H1 (cell line): ENCODE measurements around the gene TMEM225B. TPM values are rescaled to one million over a fixed set of nuclear protein-coding genes. Genes with fewer than 3 reads are reported as not detected.

Experiments used
- CEBPB ChIP-seq: IDR thresholded peaks from 2 replicates; pipeline ENCODE4 v1.6.1; 2012; ENCODE audit warnings: low read depth, low read length
- EGR1 ChIP-seq: IDR thresholded peaks from 2 replicates; pipeline ENCODE4 v1.6.1; 2011; ENCODE audit warnings: low read depth, low read length, borderline replicate concordance
- JUND ChIP-seq: IDR thresholded peaks from 2 replicates; pipeline ENCODE4 v1.6.1; 2011; ENCODE audit warnings: mild to moderate bottlenecking, improper control_type of control experiment, low read length
- MAX ChIP-seq: IDR thresholded peaks from 2 replicates; pipeline ENCODE4 v1.6.1; 2012; ENCODE audit warnings: inconsistent platforms
- RNF2 ChIP-seq: fragments of 200-900, 300-1000 bp; sonication (generic); IDR thresholded peaks from 2 replicates; pipeline ENCODE4 v1.7.1; 2016; ENCODE audit warnings: borderline replicate concordance, low read depth, mild to moderate bottlenecking, antibody characterized with exemption, low read length; ENCODE audit not compliant: poor library complexity, severe bottlenecking; ENCODE audit errors: missing control alignments
- SAP30 ChIP-seq: fragments of 300-600 bp; sonication (generic); IDR thresholded peaks from 2 replicates; pipeline ENCODE4 v1.7.1; 2012; ENCODE audit warnings: low read length, moderate library complexity, mild to moderate bottlenecking, inconsistent platforms; ENCODE audit not compliant: insufficient read depth, insufficient replicate concordance
- SIRT6 ChIP-seq: IDR thresholded peaks from one replicate; pipeline ENCODE4 v1.7.1; 2012; ENCODE audit warnings: low read length, inconsistent platforms
- SRF ChIP-seq: IDR thresholded peaks from 2 replicates; pipeline ENCODE4 v1.6.1; 2011; ENCODE audit warnings: mild to moderate bottlenecking, low read depth, low read length, moderate library complexity
- TAF7 ChIP-seq: optimal IDR thresholded peaks from 2 replicates; pipeline ENCODE3; 2011; ENCODE audit warnings: low read depth, mild to moderate bottlenecking, inconsistent platforms, low read length, moderate library complexity, borderline replicate concordance
- polyA plus RNA-seq, 7 experiments: library from polyadenylated mRNA; depleted of rRNA in 3 of 7; stranded (reverse) in 5 of 7; unstranded in 2 of 7; fragments of >200 nt in 5 of 7; fragments of 200-250 nt in 2 of 7; gene quantifications; 1 replicate in 5 of 7; 2 replicates in 1 of 7; 4 replicates in 1 of 7; pipeline versions ENCODE4 v1.2.1 to v1.2.3, GENCODE V29; 2011 to 2013; ENCODE audit warnings: missing spikeins in 2 of 7, mixed read lengths in 2 of 7
- total RNA-seq: library from RNA; stranded (reverse); fragmentation: NEBNext Ultra II Directional; extraction: Animal tissue kit (Norgen Biotek cat#: 25700); gene quantifications from 2 replicates; pipeline ENCODE4 v1.2.1, GENCODE V29; 2021
- TF ChIP-seq, protein P1 (sequence below): IDR thresholded peaks from 2 replicates; pipeline ENCODE4 v1.6.1; 2012; ENCODE audit warnings: inconsistent platforms

Gene TMEM225B
- total and polyA plus RNA-seq, 2 of the 8 experiments (the other 6 are each of a cell fraction or from before 2014, with no cell fraction given), result 0.68 TPM; not detected in 1

DNA sequence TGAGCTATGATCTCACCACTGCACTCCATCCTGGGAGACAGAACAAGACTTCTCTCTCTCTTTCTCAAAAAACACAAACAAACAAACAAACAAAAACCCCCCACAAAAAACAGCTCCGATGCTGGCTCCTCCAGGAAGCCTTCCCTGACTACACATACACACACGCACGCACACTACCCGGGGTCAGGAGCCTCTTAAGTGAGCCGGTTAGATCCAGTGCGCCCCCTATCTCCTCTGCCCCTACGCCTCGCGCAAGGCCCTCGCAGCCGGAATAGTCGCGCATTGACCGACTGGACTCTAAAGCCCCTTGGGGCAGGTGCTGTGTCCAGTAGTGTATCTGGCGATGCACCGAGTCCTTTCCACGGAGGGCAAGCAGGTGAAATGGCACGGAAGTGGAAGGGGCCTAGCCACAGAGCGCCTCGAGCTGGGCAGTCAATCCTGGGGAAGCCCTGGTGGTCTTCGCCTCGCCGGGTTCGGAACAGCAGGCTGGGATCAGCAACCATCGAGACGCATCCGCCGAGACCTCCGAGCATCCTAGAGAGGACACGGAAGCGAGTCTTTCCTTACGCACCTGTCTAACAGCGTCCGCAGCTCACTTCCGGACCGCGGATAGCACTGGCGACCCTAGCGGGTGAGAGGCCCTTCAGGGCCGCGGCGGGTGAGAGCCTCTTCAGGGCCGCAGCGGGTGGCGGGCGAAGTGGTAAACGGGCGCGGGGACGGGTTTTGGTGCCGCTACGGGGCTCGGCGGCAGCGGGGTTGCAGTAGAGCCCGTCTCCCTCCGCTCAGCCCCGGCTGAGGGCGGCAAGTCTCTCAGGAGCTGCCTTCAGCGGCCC is 18.5 kb downstream of the TMEM225B start, which contains the start of gene ZSCAN25 (continued):
- TF ChIP-seq SAP30, result no peak
- peak; percentile 85 for TF ChIP-seq MAX
- peak; percentile 86 for TF ChIP-seq TAF7
- no peak for TF ChIP-seq SIRT6
- TF ChIP-seq CEBPB, result no peak
- TF ChIP-seq, protein P1, sequence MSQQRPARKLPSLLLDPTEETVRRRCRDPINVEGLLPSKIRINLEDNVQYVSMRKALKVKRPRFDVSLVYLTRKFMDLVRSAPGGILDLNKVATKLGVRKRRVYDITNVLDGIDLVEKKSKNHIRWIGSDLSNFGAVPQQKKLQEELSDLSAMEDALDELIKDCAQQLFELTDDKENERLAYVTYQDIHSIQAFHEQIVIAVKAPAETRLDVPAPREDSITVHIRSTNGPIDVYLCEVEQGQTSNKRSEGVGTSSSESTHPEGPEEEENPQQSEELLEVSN, result peak; percentile 74; the same call in 1 of the 2 replicates
- TF ChIP-seq RNF2, result no peak
- no peak; the same call in 1 of the 2 replicates for TF ChIP-seq JUND
- no peak for TF ChIP-seq SRF
- peak; percentile 98 for TF ChIP-seq EGR1
